Fibroblast of peridontal ligament (primary cell): ENCODE data around the gene PDYN.
"Not testable (repeated sequence)": the region's sequence is repeated elsewhere in the genome, so short reads cannot be mapped to it uniquely, and the experiment has no call there.

ENCODE experiments used
- DNase-seq: peaks from one replicate; pipeline ENCODE4 v3.0.0-alpha.2; 2010; ENCODE audit errors: extremely low read depth

Gene PDYN

GRCh38 chr20:1993986-1994385 is at the start of gene PDYN:
Gene PDYN (minus strand): TSS chr20:1994058. CDS start chr20:1983084, 10,974 bp downstream.
- no peak for DNase-seq

- peak; percentile 50 for DNase-seq
These were observed 48.5 kb upstream of the PDYN start for GRCh38 chr20:2042400-2042799.

GRCh38 chr20:2038161-2038560 is 44.3 kb upstream of the PDYN start:
- no peak for DNase-seq

DNA sequence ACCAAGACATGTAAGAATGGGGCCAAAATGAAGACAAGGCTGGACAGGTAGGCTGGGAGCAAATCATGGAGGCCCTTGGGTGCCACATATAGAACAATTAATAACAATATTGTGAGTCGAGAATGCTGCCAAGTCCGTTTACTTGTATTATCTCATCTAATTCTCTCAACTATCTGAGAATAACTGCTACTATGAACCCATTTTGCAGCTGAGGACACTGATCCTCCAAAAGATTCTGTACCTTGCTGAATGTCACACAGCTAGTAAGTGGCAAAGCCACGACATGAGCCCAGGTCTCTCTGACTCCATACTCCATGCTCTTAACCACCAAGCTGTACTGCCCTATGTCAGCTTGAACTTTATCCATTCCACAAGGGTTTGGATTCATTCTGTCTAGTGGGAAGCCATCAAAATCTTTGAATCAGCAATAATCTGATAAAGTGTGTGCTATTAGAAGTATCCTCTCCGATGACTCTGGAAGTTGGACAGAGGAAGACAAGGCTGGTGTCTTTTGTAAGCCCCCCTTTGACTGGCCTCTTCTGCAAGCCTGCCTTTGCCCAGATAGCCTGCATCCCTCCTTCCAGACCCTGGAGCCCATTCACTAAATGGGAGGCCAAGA is 43.5 kb upstream of the PDYN start:
- no peak for DNase-seq

DNA sequence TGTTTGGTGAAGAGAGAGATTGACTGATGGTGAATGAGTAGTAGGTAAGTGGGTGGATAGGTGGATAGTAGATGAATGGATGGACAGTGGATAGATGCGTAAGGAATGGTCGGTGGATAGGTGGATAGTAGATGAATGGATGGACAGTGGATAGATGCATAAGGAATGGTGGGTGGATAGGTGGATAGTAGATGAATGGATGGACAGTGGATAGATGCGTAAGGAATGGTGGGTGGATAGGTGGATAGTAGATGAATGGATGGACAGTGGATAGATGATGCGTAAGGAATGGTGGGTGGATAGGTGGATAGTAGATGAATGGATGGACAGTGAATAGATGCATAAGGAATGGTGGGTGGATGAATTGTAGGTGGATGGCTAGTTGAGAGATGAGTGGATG is 42.5 kb upstream of the PDYN start:
- DNase-seq: not testable (repeated sequence)

- DNase-seq: no peak
These were observed 38.3 kb upstream of the PDYN start for GRCh38 chr20:2032168-2032567.

DNA sequence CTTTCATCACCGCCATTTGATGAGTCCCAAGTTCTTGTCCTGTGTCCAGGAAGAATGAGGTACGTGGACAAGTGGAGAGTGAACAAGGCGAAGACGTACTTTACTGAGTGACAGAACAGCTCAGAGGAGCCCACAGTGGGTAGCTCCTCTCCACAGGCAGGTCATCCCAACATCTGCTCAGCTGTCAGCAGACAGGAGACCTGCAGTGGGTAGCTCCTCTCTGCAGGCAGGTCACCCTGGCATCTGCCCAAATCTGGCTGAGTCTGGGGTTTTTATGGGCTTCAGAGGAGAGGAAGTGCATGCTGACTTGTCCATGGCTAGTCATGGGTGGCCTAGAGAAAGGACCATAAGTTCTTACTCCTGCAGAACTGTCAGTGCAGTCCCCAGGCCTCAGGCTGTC is 32.7 kb upstream of the PDYN start:
- no peak for DNase-seq

GRCh38 chr20:2026004-2026403 is 32.1 kb upstream of the PDYN start:
- DNase-seq: no peak

DNA sequence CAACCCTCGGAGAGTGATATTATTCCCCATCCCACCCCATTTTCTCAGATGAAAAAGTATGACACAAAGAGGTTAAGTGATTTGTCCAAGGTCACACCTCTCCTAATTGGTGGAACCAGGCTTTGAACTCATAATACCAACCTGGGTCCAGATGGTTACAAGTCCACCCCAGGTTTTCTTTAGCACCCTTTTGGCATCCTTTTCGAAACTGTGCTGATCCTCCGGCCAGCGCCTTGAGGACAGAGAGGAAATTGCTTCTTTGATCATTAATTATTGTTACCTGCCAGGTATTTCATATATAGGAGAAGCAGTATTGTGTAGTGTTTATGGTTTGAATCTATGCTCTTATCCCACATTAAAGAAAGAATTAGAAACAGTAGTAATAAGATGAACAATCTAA is 29.3 kb upstream of the PDYN start:
- no peak for DNase-seq

GRCh38 chr20:2022163-2022562 is 28.3 kb upstream of the PDYN start:
- DNase-seq: no peak

- no peak for DNase-seq
These were observed 16.7 kb upstream of the PDYN start for GRCh38 chr20:2010533-2010932.

DNA sequence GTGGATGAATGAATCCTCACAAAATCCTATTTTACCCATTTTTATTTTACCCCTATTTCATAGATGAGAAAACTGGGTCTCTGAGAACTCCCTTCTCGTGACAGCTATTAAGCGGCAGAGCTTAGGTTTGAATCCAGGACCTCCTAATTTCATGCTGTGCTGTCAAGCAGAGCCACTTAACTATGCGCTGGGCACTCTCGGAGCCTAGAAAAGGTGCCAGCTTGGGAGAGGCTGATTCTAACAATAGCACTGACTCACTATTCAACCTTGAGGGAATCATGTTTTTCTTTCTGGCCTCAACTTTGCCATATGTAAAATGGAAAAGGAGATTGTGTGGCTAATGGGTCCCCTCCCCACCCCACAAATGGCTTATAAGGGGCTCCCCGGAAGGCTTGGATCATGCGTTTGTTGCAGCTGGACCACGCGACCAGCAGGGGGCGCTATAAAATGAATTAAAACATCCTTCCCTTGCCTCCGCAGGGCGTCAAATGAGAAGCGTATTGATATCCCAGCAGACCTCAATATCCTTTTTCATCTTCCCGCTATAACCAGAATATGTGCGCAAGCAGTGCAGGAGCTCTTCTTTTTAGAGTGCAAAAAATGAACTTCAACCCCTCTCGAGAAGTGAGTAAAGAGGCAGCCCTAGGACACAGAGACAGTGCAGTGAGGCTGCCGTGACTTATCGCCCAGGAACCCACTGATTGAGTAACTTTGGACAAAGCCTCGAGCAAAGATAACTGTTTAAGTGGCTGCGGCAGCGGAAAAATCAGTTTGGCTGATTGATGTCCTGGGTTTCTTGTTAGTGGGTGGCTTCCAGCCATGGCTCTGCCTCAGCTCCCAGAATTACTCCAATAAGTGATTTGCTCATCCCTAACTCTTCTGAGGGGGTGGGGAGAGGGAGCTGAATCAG is 12.8 kb upstream of the PDYN start:
- peak; percentile 41 for DNase-seq

- peak; percentile 48 for DNase-seq
These were observed 12.1 kb upstream of the PDYN start for GRCh38 chr20:2005831-2006426.

- no peak for DNase-seq
These were observed 11.5 kb upstream of the PDYN start for GRCh38 chr20:2005359-2005758.

- no peak for DNase-seq
These were observed 10.3 kb upstream of the PDYN start for GRCh38 chr20:2004171-2004570.

GRCh38 chr20:2002365-2002764 is 8.5 kb upstream of the PDYN start:
- no peak for DNase-seq

- no peak for DNase-seq
These were observed 7.3 kb upstream of the PDYN start for GRCh38 chr20:2001119-2001518.

DNA sequence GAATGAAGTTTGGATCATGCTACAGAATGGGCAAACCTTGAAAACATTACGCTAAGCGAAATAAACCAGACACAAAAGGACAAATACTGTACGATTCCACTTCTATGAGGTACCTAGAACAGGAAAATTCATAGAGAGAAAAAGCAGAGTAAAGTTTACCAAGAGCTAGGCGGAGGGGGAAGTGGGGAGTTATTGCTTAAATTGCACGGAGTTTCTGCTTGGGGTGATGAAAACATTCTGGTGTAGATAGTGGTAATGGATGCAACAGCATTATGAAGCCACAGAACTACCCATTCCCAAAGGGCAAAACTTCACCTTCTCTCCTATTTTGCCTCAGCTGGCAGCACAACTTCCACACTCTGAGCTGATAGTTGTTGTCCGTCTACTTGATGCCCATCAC is 6.4 kb upstream of the PDYN start:
- DNase-seq: no peak

DNA sequence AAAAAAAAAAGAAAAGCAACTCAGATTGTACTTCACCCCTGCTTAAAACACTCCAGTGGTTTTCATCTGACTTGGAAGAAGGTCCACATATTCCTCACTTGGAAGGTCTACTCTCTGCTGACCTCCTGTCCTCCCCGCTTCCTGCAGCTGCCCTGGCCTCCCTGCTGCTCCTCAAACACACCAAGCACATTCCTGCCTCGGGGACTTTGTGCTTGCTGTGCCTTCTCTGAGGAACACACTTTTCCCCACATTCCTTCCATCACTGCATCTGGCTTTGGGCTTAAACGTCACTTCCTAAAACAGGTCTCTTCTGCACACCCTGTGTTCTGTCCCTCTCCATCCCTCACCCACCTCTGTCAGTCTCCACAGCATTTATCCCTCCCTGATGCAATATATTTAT is 4.9 kb upstream of the PDYN start:
- DNase-seq: no peak

DNA sequence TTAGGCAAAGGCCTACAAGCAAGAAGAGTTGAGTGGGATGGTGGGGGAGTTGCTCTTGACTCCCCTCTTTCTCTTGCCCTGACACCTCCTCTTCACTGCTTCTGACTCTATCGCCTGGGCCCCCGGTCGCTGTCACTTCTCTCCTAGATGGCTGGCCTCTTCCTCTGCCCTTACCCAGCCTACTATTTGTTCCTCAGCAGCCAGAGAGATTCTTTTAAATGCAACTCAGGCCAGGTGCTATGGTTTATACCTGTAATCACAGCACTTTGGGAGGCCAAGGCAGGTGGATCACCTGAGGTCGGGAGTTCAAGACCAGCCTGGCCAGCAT is 4.3 kb upstream of the PDYN start:
- no peak for DNase-seq

DNA sequence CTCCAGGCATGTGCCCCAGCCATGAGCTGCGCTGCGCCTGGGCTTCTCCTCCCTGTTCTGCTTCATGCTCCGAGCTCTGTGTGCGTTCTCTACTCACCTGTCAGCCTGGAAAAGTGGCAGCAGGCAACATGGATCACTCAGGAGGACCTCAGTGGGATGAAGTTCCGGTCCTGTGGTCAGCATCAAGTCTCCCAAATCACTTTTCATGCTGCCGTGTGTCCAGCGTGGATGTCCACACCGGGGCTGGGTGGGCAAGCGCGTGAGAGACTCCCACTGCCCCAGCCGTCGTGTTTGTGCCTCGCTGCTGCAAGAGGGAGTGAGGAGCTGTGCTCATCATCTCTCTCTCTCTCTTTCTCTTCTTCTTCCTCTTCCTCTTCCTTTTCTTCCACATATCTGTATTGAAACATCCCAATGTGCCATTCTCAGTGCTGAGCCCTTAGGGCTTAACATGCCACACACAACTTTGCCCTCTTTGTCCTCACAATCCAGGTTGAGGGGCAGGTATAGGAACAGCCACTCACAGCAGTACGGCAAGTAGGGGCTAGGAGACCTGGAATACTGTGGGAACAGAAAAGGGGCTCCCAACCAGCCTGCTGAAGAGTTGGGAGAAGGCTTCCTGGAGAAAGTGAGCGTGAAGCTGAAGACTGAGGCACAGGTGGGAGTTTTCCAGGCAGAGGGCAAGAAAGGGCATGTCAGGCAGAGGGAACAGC is 3.8 kb upstream of the PDYN start:
- no peak for DNase-seq

GRCh38 chr20:1995531-1996310 is 1.9 kb upstream of the PDYN start:
- DNase-seq: no peak
